ENCODE data around the gene CD96. TPM values are rescaled to one million over a fixed set of nuclear protein-coding genes. Genes with fewer than 3 reads are reported as not detected.

Gene CD96
- total and polyA plus RNA-seq, 2 experiments from 2014 or later, result 0.91 TPM; not detected in 1

- TF ChIP-seq ETS1 (IDR thresholded peaks at IDR 0.05) (no peak), ZNF114 (CRISPR knock-in tag; IDR thresholded peaks at IDR 0.05) (no peak)
Observed at GRCh38 chr3:111589303-111590142, 47.5 kb downstream of the CD96 start (continued).

- Histone ChIP-seq H3K79me2 (replicated peaks; ENCODE audit: insufficient read depth) (no peaks in the 10 kb centered on the region), H3K36me3 (ENCODE audit: insufficient read depth) (no peaks in the 10 kb centered on the region), H3K27me3 (ENCODE audit: insufficient read depth) (no peaks in the 10 kb centered on the region), H3K9me2 (ENCODE audit: insufficient read depth) (no peaks in the 10 kb centered on the region; the same call in 1 of the 2 replicates), H3K4me3 (no peak overlapping the region), H4K20me1 (replicated peaks; ENCODE audit: insufficient read depth) (no peaks in the 10 kb centered on the region), H2AFZ (no peak overlapping the region), H3K27ac (ENCODE audit: low read depth) (no peak overlapping the region), H3K4me2 (no peak overlapping the region), H3F3A (replicated peaks; ENCODE audit: low read depth) (no peaks in the 10 kb centered on the region), H3K4me1 (ENCODE audit: insufficient read depth) (no peaks in the 10 kb centered on the region)
- Mint-ChIP-seq H3K4me1 (no peaks in the 10 kb centered on the region), H3K36me3 (ENCODE audit: low read depth) (no peaks in the 10 kb centered on the region; the same call in 2 of the 3 replicates), H3K27me3 (ENCODE audit: insufficient read depth, low read depth, poor library complexity) (peaks cover 2% of the 10 kb centered on the region), H3K9me3 (peaks cover 14% of the 10 kb centered on the region), H3K27ac (no peak overlapping the region), H3K4me3 (no peak overlapping the region)
- DNase-seq (ENCODE audit: low spot score) (peak; percentile 3), ATAC-seq (no peak)
- TF ChIP-seq CREB1 (CRISPR knock-in tag; IDR thresholded peaks at IDR 0.05; ENCODE audit: low read depth), result no peak
Observed at GRCh38 chr3:111590143-111590491, 48.1 kb downstream of the CD96 start.

GRCh38 chr3:111591555-111591954, 49.6 kb downstream of the CD96 start:
- H3K36me3 Mint-ChIP-seq (ENCODE audit: low read depth), result no peaks in the 10 kb centered on the region; the same call in 2 of the 3 replicates
- no peaks in the 10 kb centered on the region for H4K20me1 ChIP-seq (replicated peaks; ENCODE audit: insufficient read depth)
- H3K4me3 Mint-ChIP-seq, result no peak overlapping the region
- no peaks in the 10 kb centered on the region for H3K4me1 Mint-ChIP-seq
- ATAC-seq, result no peak
- H3K27me3 ChIP-seq (ENCODE audit: insufficient read depth), result no peaks in the 10 kb centered on the region
- no peak overlapping the region for H3K4me3 ChIP-seq
- H3K9me2 ChIP-seq (ENCODE audit: insufficient read depth), result no peaks in the 10 kb centered on the region; the same call in 1 of the 2 replicates
- H3K27ac Mint-ChIP-seq, result no peak overlapping the region
- H2AFZ ChIP-seq, result no peak overlapping the region
- no peak overlapping the region for H3K4me2 ChIP-seq
- no peaks in the 10 kb centered on the region for H3K79me2 ChIP-seq (replicated peaks; ENCODE audit: insufficient read depth)
- no peak overlapping the region for H3K27ac ChIP-seq (ENCODE audit: low read depth)
- H3K27me3 Mint-ChIP-seq (ENCODE audit: insufficient read depth, low read depth, poor library complexity), result peaks cover 2% of the 10 kb centered on the region
- no peaks in the 10 kb centered on the region for H3F3A ChIP-seq (replicated peaks; ENCODE audit: low read depth)
- no peak for DNase-seq (ENCODE audit: low spot score)
- no peaks in the 10 kb centered on the region for H3K36me3 ChIP-seq (ENCODE audit: insufficient read depth)
- H3K4me1 ChIP-seq (ENCODE audit: insufficient read depth), result no peaks in the 10 kb centered on the region
- H3K9me3 Mint-ChIP-seq, result peaks cover 11% of the 10 kb centered on the region
- TF ChIP-seq ZNF114 (CRISPR knock-in tag; IDR thresholded peaks at IDR 0.05), result no peak
- no peak for TF ChIP-seq CTCF (conservative IDR thresholded peaks at IDR 0.05; ENCODE audit: low read depth in 2 of 2)
- TF ChIP-seq ZNF462 (CRISPR knock-in tag; IDR thresholded peaks at IDR 0.05), result no peak

Measured in GM23338 (cell line).